Naive thymus-derived CD4-positive, alpha-beta T cell (primary cell): ENCODE data around the gene CYGB. TPM values are rescaled to one million over a fixed set of nuclear protein-coding genes. Genes with fewer than 3 reads are reported as not detected.

Experiments
- ATAC-seq: fragments of 150-1000 bp; cut with Tn5 transposase; 2 replicates; pipeline ENCODE4 v1.10.0; 2021; ENCODE audit warnings: mild to moderate bottlenecking, moderate library complexity
- CTCF ChIA-PET: fragments of 350-600 bp; sonication (Branson Sonifier 250); formaldehyde crosslinking; loops from one replicate; lab custom pipeline; 2021; ENCODE audit warnings: antibody characterized with exemption; lab: Charles Lee
- POLR2A ChIA-PET: fragments of 350-600 bp; sonication (Branson Sonifier 250); formaldehyde crosslinking; loops from one replicate; lab custom pipeline; 2021; ENCODE audit warnings: antibody characterized with exemption, inconsistent platforms; lab: Charles Lee
- DNase-seq, 9 donors: peaks; one replicate each; pipeline versions ENCODE4 v3.0.0 to v3.0.0-alpha.2; 2020 to 2022; ENCODE audit warnings: mixed read lengths in 1 of 9
- H3K27ac ChIP-seq: one replicate; pipeline ENCODE4 v1.7.0; 2013; ENCODE audit warnings: mild to moderate bottlenecking, low read depth, low read length, moderate library complexity
- H3K27me3 ChIP-seq, 2 donors: one replicate each; pipeline ENCODE4 v1.7.0; 2013; ENCODE audit warnings: low read length in 2 of 2, mild to moderate bottlenecking in 2 of 2, moderate library complexity in 2 of 2; ENCODE audit not compliant: control insufficient read depth in 2 of 2, insufficient read depth in 2 of 2
- H3K36me3 ChIP-seq, 3 experiments: 1 replicate in 2 of 3; 2 replicates in 1 of 3; pipeline ENCODE4 v1.7.0; 2013; ENCODE audit warnings: low read length in 3 of 3, mild to moderate bottlenecking in 3 of 3, moderate library complexity in 1 of 3; ENCODE audit not compliant: insufficient read depth in 3 of 3, control insufficient read depth in 2 of 3
- H3K4me1 ChIP-seq, 2 donors: one replicate each; pipeline ENCODE4 v1.7.0; 2013; ENCODE audit warnings: low read length in 2 of 2, mild to moderate bottlenecking in 2 of 2, moderate library complexity in 1 of 2; ENCODE audit not compliant: control insufficient read depth in 2 of 2, insufficient read depth in 2 of 2
- H3K4me3 ChIP-seq: 2 replicates; pipeline ENCODE4 v1.7.0; 2013; ENCODE audit warnings: mild to moderate bottlenecking, low read length
- H3K9me3 ChIP-seq, 3 experiments: 1 replicate in 2 of 3; 2 replicates in 1 of 3; pipeline ENCODE4 v1.7.0; 2013; ENCODE audit warnings: low read length in 3 of 3; ENCODE audit not compliant: control insufficient read depth in 2 of 3
- H3K27ac Mint-ChIP-seq, 9 donors: one replicate each; pipeline ENCODE4 v1.8.0; 2020 to 2022; ENCODE audit warnings: mixed read lengths in 9 of 9, mild to moderate bottlenecking in 8 of 9, moderate library complexity in 5 of 9, inconsistent platforms in 2 of 9
- H3K27me3 Mint-ChIP-seq, 5 donors: one replicate each; pipeline ENCODE4 v1.8.0; 2021 to 2022; ENCODE audit warnings: mixed read lengths in 5 of 5, mild to moderate bottlenecking in 1 of 5
- H3K36me3 Mint-ChIP-seq, 5 donors: one replicate each; pipeline ENCODE4 v1.8.0; 2020 to 2022; ENCODE audit warnings: mixed read lengths in 5 of 5, mild to moderate bottlenecking in 3 of 5, inconsistent platforms in 1 of 5
- H3K4me1 Mint-ChIP-seq, 7 donors: one replicate each; pipeline ENCODE4 v1.8.0; 2020 to 2022; ENCODE audit warnings: mixed read lengths in 7 of 7, mild to moderate bottlenecking in 3 of 7, inconsistent platforms in 1 of 7
- H3K4me3 Mint-ChIP-seq, 10 donors: one replicate each; pipeline ENCODE4 v1.8.0; 2020 to 2022; ENCODE audit warnings: mild to moderate bottlenecking in 10 of 10, mixed read lengths in 10 of 10, moderate library complexity in 6 of 10, inconsistent platforms in 2 of 10
- H3K9me3 Mint-ChIP-seq, 11 donors: one replicate each; pipeline ENCODE4 v1.8.0; 2020 to 2022; ENCODE audit warnings: mixed read lengths in 11 of 11, mild to moderate bottlenecking in 4 of 11, inconsistent platforms in 1 of 11, moderate library complexity in 1 of 11
- intact Hi-C, 2 donors: fragments of 100-400 bp; cut with micrococcal nuclease; formaldehyde crosslinking; loops; one replicate each; pipeline ENCODE4 v1.15.1; 2023
- polyA plus RNA-seq, 2 donors: library from polyadenylated mRNA; unstranded; fragments of 300-500 nt; fragmentation: Illumina TruSeq; gene quantifications; one replicate each; pipeline ENCODE4 v1.2.3, GENCODE V29; 2021
- total RNA-seq, 6 experiments: library from RNA in 5 of 6; stranded (reverse) in 5 of 6; gene quantifications; 1 replicate in 5 of 6; 2 replicates in 1 of 6; pipeline ENCODE4 v1.2.3 and lab custom pipeline; 2021 to 2026

Gene CYGB
- total and polyA plus RNA-seq, 7 experiments from 2014 or later, result 0.33 to 0.35 TPM; not detected in 5

DNA sequence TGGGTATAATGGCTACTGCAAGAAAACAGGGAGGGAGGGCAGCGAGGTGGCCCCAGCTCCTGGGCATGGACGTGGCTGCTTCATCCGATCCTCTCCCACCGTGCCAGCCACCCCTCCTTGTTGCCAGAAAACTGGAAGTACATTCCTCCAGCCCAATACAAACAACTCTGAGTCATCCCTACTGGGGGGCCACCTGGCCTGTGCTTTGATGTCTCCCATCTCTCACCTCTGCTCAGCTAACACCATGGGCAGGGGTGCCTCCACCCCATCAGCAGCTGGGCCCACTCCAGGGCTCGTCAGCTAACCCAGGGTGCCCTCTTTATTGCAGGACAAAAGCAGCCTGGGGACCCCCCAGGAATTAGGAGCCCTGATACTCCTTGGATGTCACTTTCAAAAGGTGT is 38.2 kb downstream of the CYGB start:
- no peaks in the 10 kb centered on the region for H3K27me3 ChIP-seq
- no peaks in the 10 kb centered on the region for H3K9me3 Mint-ChIP-seq
- POLR2A ChIA-PET, result interaction anchor here (1.2 kb wide), 1 partner anchor 9 kb away, joined by 4 read pairs; no protein-coding TSS in a partner anchor
- H3K4me3 ChIP-seq, result peak overlapping the region; percentile 9
- peaks cover 0 to 7% (median 0%) of the 10 kb centered on the region in 5 donors for H3K36me3 Mint-ChIP-seq
- intact Hi-C loops, result no loop called here
- H3K4me1 Mint-ChIP-seq, result peaks cover 17 to 68% (median 35%) of the 10 kb centered on the region in 7 donors
- H3K4me3 Mint-ChIP-seq, result peak overlapping the region in 5 of 10 donors; percentile 51 to 91 (median 85)
- peaks cover 18 to 56% of the 10 kb centered on the region in 2 donors for H3K4me1 ChIP-seq
- no peaks in the 10 kb centered on the region for H3K27me3 Mint-ChIP-seq
- CTCF ChIA-PET, result interaction anchor here (6.3 kb wide), 1 partner anchor 32 kb away, joined by 36 read pairs; the partner anchor contains the start of gene AANAT
- H3K27ac ChIP-seq, result no peak overlapping the region
- H3K27ac Mint-ChIP-seq, result peak overlapping the region in 2 of 9 donors; percentile 34 to 70
- no peak for DNase-seq
- no peak for ATAC-seq
- no peaks in the 10 kb centered on the region for H3K9me3 ChIP-seq
- H3K36me3 ChIP-seq, result no peaks in the 10 kb centered on the region

DNA sequence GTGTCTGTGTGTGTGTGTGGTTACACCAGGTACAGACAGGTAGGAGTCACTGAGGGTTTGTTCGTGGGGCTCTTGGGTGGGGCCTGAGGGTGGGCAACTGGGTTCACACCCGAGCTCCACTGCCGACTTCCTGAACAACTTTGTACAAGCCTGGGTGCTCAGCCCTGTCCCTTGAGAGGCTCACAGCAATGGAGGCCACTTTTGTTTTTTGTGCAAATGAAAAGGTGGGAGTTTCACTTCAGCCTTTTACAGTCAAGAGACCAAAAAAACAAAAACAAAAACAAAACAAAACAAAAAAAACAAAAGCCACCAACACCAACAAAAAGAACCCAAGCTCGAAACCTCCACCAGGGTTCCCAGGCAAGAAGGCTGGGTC is 38.6 kb downstream of the CYGB start:
- no peak overlapping the region for H3K27ac ChIP-seq

DNA sequence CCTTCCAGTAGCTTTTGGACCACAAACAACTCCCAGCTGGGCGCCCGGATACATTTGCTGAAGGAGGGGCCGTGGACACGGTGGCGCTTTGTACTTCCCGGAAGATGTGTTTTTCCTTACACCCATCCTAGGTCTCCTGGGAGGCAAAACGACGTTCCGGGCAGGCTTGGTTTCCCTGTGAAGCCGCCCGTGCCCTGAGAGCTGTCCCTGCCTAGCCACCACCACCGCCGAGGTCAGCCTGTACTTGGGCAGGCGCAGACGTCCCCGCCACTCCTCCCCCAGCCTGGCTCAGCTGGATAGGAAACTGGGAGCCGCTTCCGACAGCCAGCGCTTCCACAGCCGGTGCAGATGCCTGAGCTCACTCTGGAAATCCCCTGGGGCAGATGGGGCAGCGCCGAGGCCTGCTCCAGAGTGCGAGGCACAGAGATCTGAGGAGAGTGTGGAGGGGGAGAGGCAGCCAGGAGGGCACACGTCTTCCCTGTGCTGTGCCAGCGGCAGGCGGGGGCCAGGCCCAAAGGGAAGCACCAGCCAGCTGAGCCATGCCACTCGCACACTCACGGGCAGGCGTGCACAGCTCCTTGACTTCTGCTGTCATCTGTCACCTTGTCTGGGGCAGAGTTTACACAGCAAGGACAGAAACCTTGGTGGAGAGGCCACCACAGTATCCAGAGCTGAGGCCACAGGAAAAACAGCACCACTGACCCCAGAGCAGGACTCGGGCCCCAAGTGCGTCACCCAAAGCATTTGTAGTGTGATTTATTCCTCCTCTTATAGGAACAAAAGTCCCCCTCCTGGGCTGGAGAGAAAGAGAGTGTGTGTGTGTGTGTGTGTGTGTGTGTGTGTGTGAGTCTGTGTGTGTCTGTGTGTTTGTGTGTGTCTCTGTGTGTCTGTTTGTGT is 39.3 kb downstream of the CYGB start:
- no peaks in the 10 kb centered on the region for H3K27me3 ChIP-seq
- intact Hi-C loops, result no loop called here

More for the DNA sequence above, 38.6 kb downstream of the CYGB start:
- peaks cover 22 to 60% of the 10 kb centered on the region in 2 donors for H3K4me1 ChIP-seq
- POLR2A ChIA-PET, result interaction anchor here (1.2 kb wide), 1 partner anchor 10 kb away, joined by 4 read pairs; no protein-coding TSS in a partner anchor
- peaks cover 0 to 7% (median 0%) of the 10 kb centered on the region in 5 donors for H3K36me3 Mint-ChIP-seq
- intact Hi-C loops, result no loop called here
- H3K9me3 ChIP-seq, result no peaks in the 10 kb centered on the region
- H3K4me1 Mint-ChIP-seq, result peaks cover 18 to 67% (median 33%) of the 10 kb centered on the region in 7 donors
- ATAC-seq (no peak), DNase-seq (no peak)
- H3K4me3 Mint-ChIP-seq, result peak overlapping the region in 6 of 10 donors; percentile 29 to 91 (median 50)
- H3K4me3 ChIP-seq, result no peak overlapping the region
- CTCF ChIA-PET, result interaction anchor here (6.3 kb wide), 1 partner anchor 32 kb away, joined by 36 read pairs; the partner anchor contains the start of gene AANAT
- H3K27me3 Mint-ChIP-seq, result no peaks in the 10 kb centered on the region
- no peaks in the 10 kb centered on the region for H3K36me3 ChIP-seq
- H3K27me3 ChIP-seq, result no peaks in the 10 kb centered on the region
- H3K9me3 Mint-ChIP-seq, result no peaks in the 10 kb centered on the region
- H3K27ac Mint-ChIP-seq, result peak overlapping the region in 3 of 9 donors; percentile 6 to 70 (median 34)

DNA sequence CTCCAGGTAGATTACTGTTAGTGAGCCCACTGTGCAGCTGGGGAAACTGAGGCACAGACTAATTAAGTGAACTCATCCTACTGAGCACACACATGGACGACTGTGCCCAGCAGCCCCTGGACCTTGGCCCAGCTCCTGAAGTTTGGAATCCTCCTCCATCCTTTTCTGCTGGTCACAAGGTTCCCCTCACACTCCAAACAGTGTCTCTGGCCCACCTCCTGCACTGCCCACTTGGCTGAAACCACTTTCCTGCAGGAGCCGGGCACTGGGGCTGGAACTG is 39.9 kb downstream of the CYGB start:
- no peak overlapping the region for H3K27ac ChIP-seq

More for the DNA sequence above, 39.3 kb downstream of the CYGB start:
- Histone ChIP-seq H3K9me3 (no peaks in the 10 kb centered on the region), H3K36me3 (no peaks in the 10 kb centered on the region), H3K4me3 (no peak overlapping the region), H3K4me1 (peaks cover 29 to 67% of the 10 kb centered on the region in 2 donors), H3K27ac (no peak overlapping the region)
- H3K4me3 Mint-ChIP-seq, result peak overlapping the region in 7 of 10 donors; percentile 29 to 91 (median 48)
- no peaks in the 10 kb centered on the region for H3K27me3 Mint-ChIP-seq
- H3K36me3 Mint-ChIP-seq, result peaks cover 0 to 8% (median 0%) of the 10 kb centered on the region in 5 donors
- H3K9me3 Mint-ChIP-seq, result no peaks in the 10 kb centered on the region
- ChIA-PET CTCF (interaction anchor here (1.6 to 6.3 kb wide), 2 partner anchors 9 to 31 kb away, joined by 5 to 36 read pairs; partner anchors contain the start of gene AANAT), POLR2A (no interaction called here)
- H3K27ac Mint-ChIP-seq, result peak overlapping the region in 3 of 9 donors; percentile 33 to 70 (median 34)
- no peak for DNase-seq
- H3K4me1 Mint-ChIP-seq, result peaks cover 24 to 73% (median 39%) of the 10 kb centered on the region in 7 donors
- no peak for ATAC-seq

DNA sequence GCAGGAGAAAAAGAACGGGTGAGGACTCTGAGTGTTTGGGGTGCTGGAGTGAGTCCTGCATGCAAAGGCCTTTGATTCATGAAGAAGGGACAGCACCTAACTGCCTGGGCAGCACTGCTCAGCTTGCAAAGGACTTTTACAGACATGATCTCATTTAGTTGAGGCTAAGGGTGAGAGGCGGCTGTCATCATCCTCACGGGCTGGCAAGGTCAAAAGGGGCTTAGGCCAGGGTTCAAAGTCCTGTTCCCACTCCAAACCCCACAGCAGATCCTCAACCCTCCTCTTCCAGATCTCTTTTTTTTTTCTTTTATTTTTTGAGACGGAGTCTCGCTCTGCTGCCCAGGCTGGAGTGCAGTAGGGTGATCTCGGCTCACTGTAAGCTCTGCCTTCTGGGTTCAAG is 41.0 kb downstream of the CYGB start:
- ATAC-seq, result no peak
- no peak overlapping the region for H3K27ac ChIP-seq
- CTCF ChIA-PET, result no interaction called here

More for the DNA sequence above, 39.9 kb downstream of the CYGB start:
- H3K9me3 ChIP-seq, result no peaks in the 10 kb centered on the region
- ChIA-PET CTCF (interaction anchor here (1.6 kb wide), 1 partner anchor 10 kb away, joined by 5 read pairs; no protein-coding TSS in a partner anchor), POLR2A (no interaction called here)
- no peaks in the 10 kb centered on the region for H3K36me3 ChIP-seq
- Mint-ChIP-seq H3K4me1 (peaks cover 30 to 77% (median 44%) of the 10 kb centered on the region in 7 donors), H3K4me3 (no peak overlapping the region), H3K36me3 (peaks cover 0 to 9% (median 0%) of the 10 kb centered on the region in 5 donors), H3K9me3 (no peaks in the 10 kb centered on the region), H3K27ac (peak overlapping the region in 3 of 9 donors; percentile 30 to 45 (median 38)), H3K27me3 (no peaks in the 10 kb centered on the region)
- DNase-seq (no peak), ATAC-seq (no peak)
- intact Hi-C loops, result no loop called here
- peaks cover 34 to 73% of the 10 kb centered on the region in 2 donors for H3K4me1 ChIP-seq
- no peak overlapping the region for H3K4me3 ChIP-seq
- H3K27me3 ChIP-seq, result no peaks in the 10 kb centered on the region

DNA sequence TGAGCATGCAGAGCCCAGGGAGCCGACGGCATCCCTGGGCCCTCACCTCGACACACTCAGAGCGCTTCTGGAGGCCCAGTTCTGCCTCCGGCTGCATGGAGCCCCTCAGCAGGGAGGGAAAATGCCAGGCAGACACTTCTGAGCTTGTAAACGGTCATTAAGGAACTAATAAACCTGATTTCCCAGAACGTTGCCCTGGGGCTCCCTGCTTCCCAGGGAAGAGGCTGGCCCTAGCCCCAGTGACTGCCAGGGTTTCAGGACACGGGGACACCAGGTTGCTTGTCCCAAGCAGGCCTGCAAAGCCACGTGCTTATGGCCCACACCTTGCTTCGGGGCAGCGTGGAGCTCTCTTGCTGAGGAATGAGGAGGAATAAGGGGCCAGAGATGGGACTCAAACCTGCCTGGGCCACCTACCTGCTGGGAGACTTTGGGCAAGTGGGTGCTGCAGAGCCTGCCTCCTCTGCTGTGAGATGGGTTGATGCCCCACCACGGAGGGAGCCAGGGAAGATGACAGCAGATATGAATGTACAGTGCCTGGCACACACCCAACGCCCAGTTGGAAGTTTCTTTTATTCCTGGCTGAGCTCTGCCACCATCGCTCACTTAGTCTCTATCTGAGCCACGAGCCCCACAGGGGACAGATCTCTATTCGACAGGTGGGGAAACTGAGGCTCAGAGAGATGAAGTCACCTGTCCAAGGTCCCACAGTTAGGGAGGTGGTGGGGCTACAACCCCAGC is 41.7 kb downstream of the CYGB start:
- Mint-ChIP-seq H3K27ac (peak overlapping the region in 2 of 9 donors; percentile 55 to 72), H3K4me1 (peaks cover 34 to 78% (median 49%) of the 10 kb centered on the region in 7 donors), H3K4me3 (peak overlapping the region in 1 of 10 donors; percentile 3), H3K9me3 (no peaks in the 10 kb centered on the region), H3K27me3 (no peaks in the 10 kb centered on the region), H3K36me3 (peaks cover 0 to 9% (median 0%) of the 10 kb centered on the region in 5 donors)
- intact Hi-C loops, result no loop called here
- Histone ChIP-seq H3K27me3 (no peaks in the 10 kb centered on the region), H3K36me3 (no peaks in the 10 kb centered on the region), H3K27ac (no peak overlapping the region), H3K4me1 (peaks cover 42 to 68% of the 10 kb centered on the region in 2 donors), H3K4me3 (no peak overlapping the region), H3K9me3 (no peaks in the 10 kb centered on the region)
- CTCF ChIA-PET, result no interaction called here
- no peak for DNase-seq
- no peak for ATAC-seq
- POLR2A ChIA-PET, result no interaction called here

More for the DNA sequence above, 41.0 kb downstream of the CYGB start:
- intact Hi-C loops, result no loop called here
- peaks cover 0 to 9% (median 0%) of the 10 kb centered on the region in 5 donors for H3K36me3 Mint-ChIP-seq
- peaks cover 36 to 76% (median 46%) of the 10 kb centered on the region in 7 donors for H3K4me1 Mint-ChIP-seq
- no peak for DNase-seq
- Histone ChIP-seq H3K36me3 (no peaks in the 10 kb centered on the region), H3K27me3 (no peaks in the 10 kb centered on the region), H3K9me3 (no peaks in the 10 kb centered on the region), H3K4me1 (peaks cover 39 to 69% of the 10 kb centered on the region in 2 donors), H3K4me3 (no peak overlapping the region)
- H3K9me3 Mint-ChIP-seq, result no peaks in the 10 kb centered on the region
- peak overlapping the region in 1 of 9 donors; percentile 54 for H3K27ac Mint-ChIP-seq
- H3K4me3 Mint-ChIP-seq, result peak overlapping the region in 1 of 10 donors; percentile 51
- POLR2A ChIA-PET, result no interaction called here
- no peaks in the 10 kb centered on the region for H3K27me3 Mint-ChIP-seq
